HK-2 (cell line): ENCODE data around the gene SOX8.
A peak's percentile ranks its signal among the peaks of the same experiment; 100 is the strongest.
"Not testable (repeated sequence)": the region's sequence is repeated elsewhere in the genome, so short reads cannot be mapped to it uniquely, and the experiment has no call there.

Experiments
- DNase-seq: peaks from one replicate; pipeline ENCODE4 v3.0.0-alpha.2; 2018; ENCODE audit not compliant: unreplicated experiment

SOX8 gene

GRCh38 chr16:953818-954217, 27.8 kb upstream of the SOX8 start:
- not testable (repeated sequence) for DNase-seq

DNA sequence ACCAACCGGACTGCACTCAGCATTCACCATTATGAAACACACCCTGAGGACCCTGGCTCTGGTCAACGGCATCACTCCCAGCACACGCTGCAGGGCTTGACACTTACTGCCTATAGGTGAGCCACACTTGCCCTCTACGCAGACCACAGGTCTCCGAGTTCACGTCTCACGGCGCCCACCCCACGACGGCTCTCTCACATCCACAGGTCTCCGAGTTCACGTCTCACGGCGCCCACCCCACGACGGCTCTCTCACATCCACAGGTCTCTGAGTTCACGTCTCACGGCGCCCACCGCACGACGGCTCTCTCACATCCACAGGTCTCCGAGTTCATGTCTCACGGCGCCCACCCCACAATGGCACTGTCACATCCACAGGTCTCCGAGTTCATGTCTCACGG, 25.8 kb upstream of the SOX8 start:
- not testable (repeated sequence) for DNase-seq

DNA sequence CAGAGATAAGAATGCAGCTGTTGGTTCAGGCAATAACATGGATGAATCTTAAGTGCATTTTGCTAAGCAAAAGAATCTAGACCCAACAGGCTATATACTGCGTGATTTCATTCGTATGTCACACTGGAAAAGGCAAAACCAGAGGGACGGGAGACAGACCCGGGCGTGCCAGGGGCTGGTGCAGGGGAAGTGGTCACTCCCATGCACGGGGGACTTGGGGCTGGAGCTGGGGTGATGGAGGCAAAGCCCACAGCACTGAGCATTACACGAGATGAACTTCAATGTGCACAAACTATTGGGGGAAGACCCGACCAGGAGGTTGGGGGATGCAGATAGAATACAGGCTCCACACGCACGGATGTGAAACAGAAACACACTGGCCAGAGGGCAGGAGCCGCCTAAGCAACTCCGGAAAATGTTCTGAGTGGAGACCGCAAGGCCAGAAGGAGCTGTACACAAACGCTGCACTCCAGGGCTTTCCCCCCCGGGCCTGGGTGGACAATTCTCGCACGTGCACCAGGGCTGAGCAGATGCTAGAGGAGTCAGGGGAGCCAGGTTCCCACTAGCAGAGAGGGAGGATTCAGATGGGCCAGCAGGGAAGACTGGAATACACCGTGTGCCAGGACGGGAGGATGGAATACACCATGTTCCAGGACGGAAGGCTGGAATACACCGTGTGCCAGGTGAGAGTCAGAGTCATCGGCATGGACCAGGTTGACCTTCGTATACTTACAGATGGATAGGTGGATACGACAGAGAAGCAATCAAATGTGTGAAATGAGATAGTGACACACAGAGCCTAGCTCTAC, 22.1 kb upstream of the SOX8 start:
- DNase-seq = no peak

DNA sequence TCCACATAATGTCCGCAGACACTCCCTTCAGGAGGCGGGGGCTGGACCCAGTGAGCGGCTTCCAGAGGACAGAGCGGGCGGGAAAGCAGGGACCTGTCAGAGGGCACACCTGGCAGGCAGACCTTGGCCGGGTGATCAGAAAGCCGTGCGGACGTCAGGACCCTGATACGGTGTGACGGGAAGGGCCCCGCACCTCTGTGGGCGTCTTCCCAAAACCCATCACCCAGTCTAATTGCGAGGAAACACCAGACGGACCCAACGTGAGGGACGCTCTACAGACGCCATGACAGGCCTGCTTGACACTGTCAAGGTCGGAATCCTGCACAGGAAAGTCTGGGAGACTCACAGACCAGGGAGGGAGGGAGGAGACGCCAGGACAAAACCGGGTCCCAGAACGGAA, 19.2 kb upstream of the SOX8 start:
- DNase-seq = no peak

DNA sequence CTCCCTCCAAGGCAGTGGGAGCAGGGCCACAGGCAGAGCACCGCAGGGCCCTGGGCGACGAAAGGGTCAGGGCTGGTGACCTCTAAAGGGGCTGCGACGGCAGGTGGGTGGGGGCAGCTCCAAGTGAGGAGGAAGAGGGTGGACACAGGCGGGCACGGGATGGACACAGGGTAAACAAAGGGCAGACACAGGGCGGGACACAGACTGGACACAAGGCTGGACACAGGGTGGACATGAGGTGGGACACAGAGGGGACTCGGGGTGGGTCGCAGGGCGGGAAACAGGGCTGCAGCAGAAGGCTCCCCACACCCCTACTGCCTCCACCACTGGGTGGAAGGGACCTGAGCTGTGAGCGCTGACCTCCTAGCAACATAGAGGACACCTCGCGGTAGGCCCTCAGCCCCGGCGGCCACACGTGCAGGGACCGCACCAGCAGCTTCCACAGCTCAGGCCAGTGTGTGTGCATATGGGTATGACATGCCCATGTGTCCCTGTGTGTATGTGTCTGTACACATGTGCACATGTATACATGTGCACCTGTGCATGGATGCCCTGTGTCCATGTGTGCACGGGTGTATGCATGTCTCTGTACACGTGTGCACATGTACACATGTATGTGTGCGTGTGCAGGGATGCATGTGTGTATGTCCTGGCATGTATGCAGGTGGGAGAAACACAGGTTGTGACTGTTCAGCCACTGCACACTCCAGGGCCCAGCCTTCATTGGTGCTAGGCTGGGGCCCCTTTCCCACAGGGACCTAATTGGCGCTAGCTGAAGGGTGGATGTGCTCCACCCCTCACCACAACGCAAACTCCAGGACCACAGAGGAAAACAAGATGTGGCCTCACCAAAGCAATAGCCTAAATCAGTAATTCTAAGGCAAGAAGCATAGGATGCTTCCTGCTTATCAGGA, 18.4 kb upstream of the SOX8 start:
- DNase-seq = no peak

GRCh38 chr16:963913-964312, 17.7 kb upstream of the SOX8 start:
- DNase-seq = no peak

DNA sequence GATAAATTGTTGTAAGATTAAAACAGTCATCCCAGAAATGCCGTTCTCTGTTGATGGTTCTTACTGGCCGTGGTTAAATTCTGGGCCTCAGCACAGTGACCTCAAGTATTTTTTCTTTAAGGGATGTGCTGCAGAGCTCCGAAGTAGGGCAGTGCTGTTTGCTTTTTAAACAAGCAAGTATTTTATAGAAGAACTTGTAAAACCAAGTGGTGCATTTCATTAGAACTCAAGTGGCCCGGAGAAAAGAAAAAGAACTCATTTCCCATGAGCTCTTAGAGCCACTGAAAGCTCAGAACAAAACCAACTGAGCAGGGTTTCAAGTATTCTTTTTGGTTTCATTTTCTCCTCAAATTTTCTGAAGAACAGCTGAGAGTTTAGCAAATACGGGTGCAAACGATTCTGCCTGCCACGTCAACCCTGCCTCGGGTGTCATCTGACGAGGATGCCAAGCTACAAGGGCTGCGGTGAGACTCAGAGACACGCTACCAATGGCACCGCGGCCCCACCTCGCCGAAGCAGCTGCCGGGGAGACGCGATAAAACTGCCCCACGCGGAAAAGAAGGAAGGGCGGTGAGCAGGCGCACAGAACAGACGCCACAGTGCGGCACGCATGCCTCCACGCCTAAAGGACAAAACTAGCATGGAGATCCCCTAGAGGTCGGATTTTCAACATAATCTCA, 17.1 kb upstream of the SOX8 start:
- no peak for DNase-seq

DNA sequence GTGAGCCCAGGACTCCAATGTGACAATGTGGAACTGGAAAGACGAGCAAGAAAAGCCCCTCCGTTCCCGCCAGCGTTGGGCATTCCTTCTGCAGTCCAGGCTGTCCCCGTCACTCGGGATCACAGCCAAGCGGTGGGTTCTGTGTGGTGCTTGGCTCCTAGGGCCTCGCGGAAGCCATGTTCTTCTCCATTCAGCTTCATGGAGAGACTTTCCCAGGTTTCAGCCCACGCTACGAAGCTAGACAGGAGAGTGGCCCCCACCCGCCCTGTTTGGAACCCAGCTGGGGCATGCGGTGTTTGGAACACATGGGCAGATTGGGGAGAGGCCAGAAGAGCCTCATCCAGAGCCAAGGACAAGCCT, 16.6 kb upstream of the SOX8 start:
- DNase-seq = no peak

GRCh38 chr16:965487-965886, 16.1 kb upstream of the SOX8 start:
- no peak for DNase-seq

DNA sequence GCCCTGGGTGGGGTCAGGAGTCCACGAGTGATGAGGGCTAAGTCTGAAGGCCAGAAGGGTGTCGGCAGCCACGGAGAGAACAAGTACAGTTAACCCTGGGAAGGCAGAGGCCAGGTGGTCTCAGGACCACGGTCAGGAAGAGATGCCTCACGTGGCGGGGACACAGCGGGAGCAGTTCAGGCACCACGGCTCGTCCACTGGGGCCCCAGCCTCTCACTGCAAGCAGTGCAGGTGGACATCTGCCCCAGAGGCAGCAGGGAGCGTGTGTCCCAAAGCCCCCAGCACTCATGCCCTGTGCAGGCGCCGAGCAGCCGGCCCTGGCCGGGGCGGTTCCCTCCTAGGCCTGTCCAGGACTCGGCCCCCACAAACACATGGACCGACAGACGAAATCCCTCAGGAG, 15.5 kb upstream of the SOX8 start:
- no peak for DNase-seq

GRCh38 chr16:966505-966904, 15.1 kb upstream of the SOX8 start:
- DNase-seq = no peak

DNA sequence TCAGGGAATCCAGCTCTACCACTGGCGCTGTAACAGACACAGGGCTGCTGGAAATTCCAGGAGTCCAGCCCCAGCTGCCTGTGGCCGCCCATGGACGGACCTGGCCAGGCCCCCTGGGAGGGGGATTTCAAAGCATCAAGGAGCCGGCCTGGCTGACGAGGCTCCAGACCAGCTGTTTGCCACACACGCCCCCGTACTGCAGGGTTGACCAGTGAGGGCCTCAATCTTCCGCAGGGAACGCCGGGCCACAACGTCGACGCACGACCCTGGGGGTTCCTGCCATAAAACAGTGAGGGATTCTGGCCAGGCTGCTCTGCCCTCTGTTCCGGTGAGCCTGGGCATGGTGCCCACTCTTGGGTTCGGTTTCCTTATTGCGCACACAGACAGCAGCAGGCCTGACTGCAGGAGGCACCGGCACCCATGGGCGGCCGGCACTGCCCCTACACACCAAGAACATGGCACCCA, 14.5 kb upstream of the SOX8 start:
- DNase-seq = no peak

GRCh38 chr16:967546-968295, 13.8 kb upstream of the SOX8 start:
- no peak for DNase-seq

- no peak for DNase-seq
Measured at GRCh38 chr16:968620-969019, 12.9 kb upstream of the SOX8 start.

DNA sequence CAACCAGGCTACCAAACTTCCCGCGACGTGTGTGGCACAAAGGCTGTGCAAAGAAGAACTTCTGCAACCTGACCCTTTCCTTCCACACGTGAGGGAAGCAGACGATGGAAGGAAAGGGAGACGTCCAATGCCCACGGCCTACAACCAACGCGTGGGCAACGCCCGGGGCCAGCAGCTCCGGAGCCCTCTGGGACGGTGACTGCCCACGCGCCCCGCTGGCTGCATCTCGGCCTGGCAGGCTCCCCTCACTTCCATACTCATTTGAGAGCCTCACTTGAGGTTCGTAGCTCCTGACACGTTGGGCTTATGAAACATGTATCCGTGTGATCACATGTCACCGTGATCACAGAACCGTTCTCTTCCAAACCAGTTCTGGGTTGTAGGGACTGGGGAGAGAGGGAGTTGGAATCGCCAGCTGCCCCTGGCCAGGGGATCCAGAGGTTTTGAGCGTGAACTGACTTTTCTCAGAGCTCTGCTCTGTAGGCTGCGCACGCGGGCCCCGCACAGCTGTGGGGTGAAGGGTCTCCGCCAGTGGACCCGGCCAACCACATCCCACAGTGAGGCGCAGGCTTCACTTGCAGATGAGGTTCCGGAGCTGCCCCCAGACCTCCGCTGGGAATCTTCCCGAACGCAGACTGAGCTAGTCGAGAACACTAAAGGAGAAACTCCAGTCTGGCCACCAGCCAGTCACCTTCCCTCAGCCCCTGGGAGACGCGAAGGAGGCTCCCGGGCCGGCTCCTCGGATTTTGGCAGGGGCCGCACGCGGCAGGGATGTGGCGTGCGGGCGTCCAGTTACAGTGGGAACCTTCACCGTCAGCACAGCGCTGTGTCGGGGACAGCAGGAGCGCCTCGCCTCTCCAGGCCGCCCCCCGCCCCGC, 11.8 kb upstream of the SOX8 start:
- no peak for DNase-seq

DNA sequence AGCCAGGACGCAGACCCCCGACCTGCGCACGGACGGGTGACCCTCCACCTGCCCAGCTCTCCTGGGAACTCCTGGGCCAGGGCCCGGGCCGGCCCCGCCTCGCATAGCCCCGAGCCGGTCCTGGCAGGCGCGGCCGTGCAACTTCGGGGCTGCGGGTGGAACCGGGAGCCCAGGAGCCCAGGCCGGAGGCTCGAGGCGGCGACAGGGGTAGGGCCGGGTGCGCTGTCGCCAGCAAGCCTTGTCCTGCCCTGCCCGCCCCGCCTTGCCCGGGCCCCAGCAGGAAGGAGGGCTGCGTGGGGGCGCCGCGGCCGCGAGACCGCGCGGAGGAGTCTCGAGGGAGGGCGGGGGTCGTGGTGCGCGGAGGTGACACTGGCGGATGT, 11.2 kb upstream of the SOX8 start:
- no peak for DNase-seq

DNA sequence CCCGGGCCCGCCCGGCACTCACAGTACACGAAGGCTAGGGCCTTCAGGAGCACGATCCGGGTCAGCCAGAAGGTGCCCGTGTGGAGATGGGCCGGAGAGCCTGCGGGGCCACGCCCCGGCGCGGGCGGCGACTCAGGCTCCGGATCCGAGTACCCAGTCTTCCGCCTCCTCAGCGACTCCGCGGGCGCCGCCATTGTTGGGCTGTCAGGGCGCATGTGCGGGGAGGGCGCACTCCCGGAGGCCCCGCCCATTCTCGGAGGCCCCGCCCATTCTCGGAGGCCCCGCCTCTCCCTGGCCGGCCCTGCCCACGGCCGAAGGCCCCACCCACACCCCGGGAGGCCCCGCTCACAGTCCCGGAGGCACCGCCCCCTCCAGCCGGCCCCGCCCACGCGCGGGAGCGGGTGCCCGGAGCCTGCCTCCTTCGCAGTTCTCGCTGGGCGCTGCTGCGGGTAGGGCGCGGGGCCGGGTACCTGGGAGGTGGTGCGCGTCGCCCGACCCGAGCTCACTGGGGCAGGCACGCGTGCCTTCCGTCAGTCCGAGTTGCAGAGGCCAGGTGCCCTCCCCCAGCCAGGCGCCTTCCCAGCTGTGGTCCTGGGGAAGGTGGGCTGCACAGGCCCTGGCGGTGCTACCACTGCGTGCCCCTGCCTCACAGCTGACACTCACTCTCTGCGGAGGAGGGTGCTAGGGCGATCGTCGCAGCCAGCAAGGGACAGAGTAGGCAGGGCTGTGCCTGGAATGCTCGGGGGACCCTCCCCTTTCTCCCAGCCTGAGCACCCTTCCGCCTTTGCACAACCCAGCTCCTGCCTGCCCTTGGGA, 10.6 kb upstream of the SOX8 start, which contains the start of gene LMF1:
Gene LMF1, minus strand, starts transcription at position 219 of the 816 bp plus-strand sequence. Its CDS starts 4 bp downstream, at position 215.
- DNase-seq = peak; percentile 88

GRCh38 chr16:971582-971905, 10.0 kb upstream of the SOX8 start:
- DNase-seq = no peak

DNA sequence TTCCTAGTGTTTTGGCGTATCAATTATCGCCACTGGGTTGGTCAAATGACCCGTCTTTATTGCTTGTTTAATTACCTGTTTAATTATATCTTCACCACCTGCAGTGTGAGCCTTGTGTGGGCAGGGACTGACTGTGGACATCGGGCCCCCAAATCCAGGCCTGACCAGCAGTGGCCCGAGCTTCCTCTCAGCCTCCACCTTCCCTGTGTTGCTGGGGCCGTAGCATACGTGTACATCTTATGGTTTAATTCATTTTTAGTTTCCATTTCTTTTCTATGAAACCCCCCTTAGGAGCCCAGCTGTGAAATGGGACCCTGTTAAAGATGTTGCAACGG, 9.6 kb upstream of the SOX8 start:
- no peak for DNase-seq
